ENCODE data around the gene LRP1.

Gene LRP1

DNA sequence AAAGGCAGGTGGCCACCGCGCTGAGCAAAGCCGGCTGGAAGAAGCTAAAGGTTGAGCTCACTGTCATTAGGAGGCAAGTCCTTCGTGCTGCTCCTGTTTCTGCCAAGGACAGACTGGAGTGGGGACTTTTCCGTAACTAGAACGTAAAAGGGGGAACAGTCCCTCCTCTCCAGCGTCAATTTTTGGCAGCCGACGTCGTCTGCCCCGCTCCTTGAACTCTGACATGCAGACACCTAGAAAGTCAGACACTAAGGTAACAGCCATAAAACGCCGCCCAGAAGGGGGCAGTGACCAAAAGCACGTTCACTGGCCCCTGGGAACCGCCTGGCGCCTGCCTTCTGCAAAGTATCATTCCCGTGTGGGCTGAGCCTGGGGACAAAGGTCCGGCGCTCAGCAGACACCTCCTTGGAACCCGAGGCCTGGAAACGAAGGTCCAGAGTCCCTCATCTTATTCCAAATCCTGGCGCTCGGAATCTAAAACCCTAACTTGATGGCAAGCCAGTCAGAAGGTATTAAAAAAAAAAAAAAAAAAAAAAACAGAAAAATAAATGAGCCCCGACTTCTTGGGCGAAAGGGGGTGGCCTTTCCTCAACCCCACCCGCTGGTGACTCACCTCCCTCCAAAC, 1.1 kb upstream of the LRP1 start:
- Histone ChIP-seq H3K36me3 (no peaks in the 10 kb centered on the region), H3K4me1 (peaks cover 0 to 32% (median 29%) of the 10 kb centered on the region in 4 donors), H3K27ac (peak overlapping the region; percentile 95 to 99), H3K9me3 (no peaks in the 10 kb centered on the region), H3K4me3 (peak overlapping the region; percentile 94 to 96), H3K27me3 (no peaks in the 10 kb centered on the region)
- TF ChIP-seq, protein P1, sequence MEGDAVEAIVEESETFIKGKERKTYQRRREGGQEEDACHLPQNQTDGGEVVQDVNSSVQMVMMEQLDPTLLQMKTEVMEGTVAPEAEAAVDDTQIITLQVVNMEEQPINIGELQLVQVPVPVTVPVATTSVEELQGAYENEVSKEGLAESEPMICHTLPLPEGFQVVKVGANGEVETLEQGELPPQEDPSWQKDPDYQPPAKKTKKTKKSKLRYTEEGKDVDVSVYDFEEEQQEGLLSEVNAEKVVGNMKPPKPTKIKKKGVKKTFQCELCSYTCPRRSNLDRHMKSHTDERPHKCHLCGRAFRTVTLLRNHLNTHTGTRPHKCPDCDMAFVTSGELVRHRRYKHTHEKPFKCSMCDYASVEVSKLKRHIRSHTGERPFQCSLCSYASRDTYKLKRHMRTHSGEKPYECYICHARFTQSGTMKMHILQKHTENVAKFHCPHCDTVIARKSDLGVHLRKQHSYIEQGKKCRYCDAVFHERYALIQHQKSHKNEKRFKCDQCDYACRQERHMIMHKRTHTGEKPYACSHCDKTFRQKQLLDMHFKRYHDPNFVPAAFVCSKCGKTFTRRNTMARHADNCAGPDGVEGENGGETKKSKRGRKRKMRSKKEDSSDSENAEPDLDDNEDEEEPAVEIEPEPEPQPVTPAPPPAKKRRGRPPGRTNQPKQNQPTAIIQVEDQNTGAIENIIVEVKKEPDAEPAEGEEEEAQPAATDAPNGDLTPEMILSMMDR (IDR thresholded peaks at IDR 0.05), result peak; percentile 38 to 46
- intact Hi-C loops (cut with DNase I; ENCODE audit: low total_unique reads), result loop anchor here (2.0 kb wide), 1 partner anchor 50 kb away; no protein-coding TSS in a partner anchor
- DNase-seq, result peak; percentile 86 to 96

DNA sequence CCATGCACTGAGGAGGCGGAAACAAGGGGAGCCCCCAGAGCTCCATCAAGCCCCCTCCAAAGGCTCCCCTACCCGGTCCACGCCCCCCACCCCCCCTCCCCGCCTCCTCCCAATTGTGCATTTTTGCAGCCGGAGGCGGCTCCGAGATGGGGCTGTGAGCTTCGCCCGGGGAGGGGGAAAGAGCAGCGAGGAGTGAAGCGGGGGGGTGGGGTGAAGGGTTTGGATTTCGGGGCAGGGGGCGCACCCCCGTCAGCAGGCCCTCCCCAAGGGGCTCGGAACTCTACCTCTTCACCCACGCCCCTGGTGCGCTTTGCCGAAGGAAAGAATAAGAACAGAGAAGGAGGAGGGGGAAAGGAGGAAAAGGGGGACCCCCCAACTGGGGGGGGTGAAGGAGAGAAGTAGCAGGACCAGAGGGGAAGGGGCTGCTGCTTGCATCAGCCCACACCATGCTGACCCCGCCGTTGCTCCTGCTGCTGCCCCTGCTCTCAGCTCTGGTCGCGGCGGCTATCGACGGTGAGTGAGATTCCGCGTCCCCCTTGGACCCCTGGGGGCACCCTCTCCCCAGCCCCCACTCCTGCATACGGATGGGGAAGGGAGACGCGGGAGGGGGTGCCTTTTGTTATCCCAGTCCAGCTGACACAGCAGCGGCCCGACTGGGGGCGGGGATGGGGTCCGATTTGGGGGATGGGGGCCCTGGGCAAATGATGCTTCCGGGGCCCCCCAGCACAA, 400 bp downstream of the LRP1 start:
- TF ChIP-seq, protein P1 (IDR thresholded peaks at IDR 0.05), result no peak
- H3K27me3 ChIP-seq, result no peaks in the 10 kb centered on the region
- no peak for DNase-seq
- H3K4me1 ChIP-seq, result peaks cover 0 to 47% (median 43%) of the 10 kb centered on the region in 4 donors
- peak overlapping the region; percentile 95 to 99 for H3K27ac ChIP-seq
- intact Hi-C loops (cut with DNase I; ENCODE audit: low total_unique reads), result no loop called here
- peak overlapping the region; percentile 94 to 96 for H3K4me3 ChIP-seq
- no peaks in the 10 kb centered on the region for H3K9me3 ChIP-seq
- H3K36me3 ChIP-seq, result no peaks in the 10 kb centered on the region

DNA sequence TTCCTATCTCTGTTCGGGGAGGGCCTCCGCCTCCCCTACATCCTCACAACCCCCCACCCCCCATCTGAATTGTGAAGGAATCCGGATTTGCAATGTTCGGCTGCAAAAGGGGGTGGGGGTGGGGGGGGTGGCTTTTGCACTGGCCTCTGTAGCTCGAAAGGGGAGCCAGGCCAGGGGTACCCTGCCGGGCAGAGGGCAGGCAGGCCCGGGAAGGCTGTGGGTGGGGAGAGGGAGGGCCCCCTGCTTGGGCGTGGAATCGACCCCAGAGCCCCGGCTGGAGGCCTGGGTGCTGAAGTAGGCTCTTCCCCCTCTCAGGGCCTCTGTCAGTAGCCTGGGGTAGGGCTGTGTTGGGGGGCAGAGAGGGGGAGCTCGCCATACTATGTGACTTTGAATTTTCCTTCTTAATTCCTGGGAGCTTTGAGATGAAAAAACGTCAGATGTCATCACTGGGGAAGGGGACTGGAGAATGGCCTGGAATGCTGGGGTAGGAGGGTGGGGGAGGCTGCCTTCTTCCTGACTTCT, 1.1 kb downstream of the LRP1 start:
- peaks cover 0 to 54% (median 50%) of the 10 kb centered on the region in 4 donors for H3K4me1 ChIP-seq
- DNase-seq, result no peak
- intact Hi-C loops (cut with DNase I; ENCODE audit: low total_unique reads), result no loop called here
- TF ChIP-seq, protein P1 (IDR thresholded peaks at IDR 0.05), result no peak
- no peaks in the 10 kb centered on the region for H3K36me3 ChIP-seq
- H3K4me3 ChIP-seq, result peak overlapping the region; percentile 94 to 96
- no peaks in the 10 kb centered on the region for H3K27me3 ChIP-seq
- H3K27ac ChIP-seq, result peak overlapping the region; percentile 95 to 99
- H3K9me3 ChIP-seq, result no peaks in the 10 kb centered on the region

DNA sequence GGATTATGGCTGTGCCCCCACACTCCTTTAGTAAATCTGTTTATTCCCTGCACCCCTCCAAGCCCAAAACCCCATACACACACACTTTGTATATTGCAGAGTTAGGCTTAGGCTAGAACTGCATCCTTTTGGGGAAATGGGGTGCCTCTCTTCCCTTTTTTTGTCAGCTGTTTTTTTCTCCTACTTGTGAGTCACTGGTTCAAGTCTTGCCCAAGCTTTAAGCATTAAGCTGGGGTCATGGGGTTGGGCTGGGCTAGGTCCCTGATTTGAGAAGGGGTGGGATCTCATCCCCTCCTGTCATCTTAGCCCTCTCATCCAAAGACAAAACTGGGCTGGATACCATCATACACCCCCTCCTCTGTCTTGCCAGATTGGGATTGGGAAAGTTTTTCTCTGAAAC, 1.6 kb downstream of the LRP1 start:
- H3K9me3 ChIP-seq, result no peaks in the 10 kb centered on the region
- intact Hi-C loops (cut with DNase I; ENCODE audit: low total_unique reads), result no loop called here
- peak in 1 of 2 donors; percentile 82 for DNase-seq
- H3K27me3 ChIP-seq, result no peaks in the 10 kb centered on the region
- peak overlapping the region; percentile 95 to 99 for H3K27ac ChIP-seq
- H3K4me1 ChIP-seq, result peaks cover 0 to 59% (median 55%) of the 10 kb centered on the region in 4 donors
- H3K36me3 ChIP-seq, result no peaks in the 10 kb centered on the region
- TF ChIP-seq, protein P1 (IDR thresholded peaks at IDR 0.05), result no peak
- peak overlapping the region; percentile 94 to 96 for H3K4me3 ChIP-seq

DNA sequence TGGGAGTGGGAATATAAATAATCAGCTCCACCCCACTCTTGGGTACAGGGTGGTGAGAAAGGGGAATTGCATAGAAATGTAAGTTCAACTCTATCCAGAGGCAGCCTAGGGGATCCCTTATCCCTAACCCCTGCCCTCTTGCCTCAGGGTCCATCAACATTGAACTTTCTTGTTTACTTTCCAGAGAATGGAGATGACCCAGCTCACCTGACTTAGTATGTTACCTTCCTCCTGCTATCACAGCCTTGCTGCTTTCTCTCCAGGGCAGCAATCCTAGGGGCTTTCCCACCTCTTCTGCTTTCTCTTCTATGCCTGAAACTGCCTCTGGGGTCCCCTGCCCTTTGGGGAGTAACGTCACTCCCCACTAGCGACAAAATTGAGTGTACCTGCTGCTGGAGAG, 2.7 kb downstream of the LRP1 start:
- TF ChIP-seq, protein P1 (IDR thresholded peaks at IDR 0.05), result no peak
- Histone ChIP-seq H3K9me3 (no peaks in the 10 kb centered on the region), H3K36me3 (no peaks in the 10 kb centered on the region), H3K27ac (peak overlapping the region; percentile 95 to 99), H3K27me3 (no peaks in the 10 kb centered on the region), H3K4me3 (peak overlapping the region; percentile 94 to 96), H3K4me1 (peaks cover 0 to 70% (median 66%) of the 10 kb centered on the region in 4 donors)
- intact Hi-C loops (cut with DNase I; ENCODE audit: low total_unique reads), result no loop called here
- DNase-seq, result no peak

All from tibial artery (tissue), 4 donors.